RCC 7860 (cell line): ENCODE measurements around the gene PIGM.
A peak's percentile ranks its signal among the peaks of the same experiment; 100 is the strongest.
"Not testable (repeated sequence)": the region's sequence is repeated elsewhere in the genome, so short reads cannot be mapped to it uniquely, and the experiment has no call there.

ENCODE experiments used
- DNase-seq: peaks from one replicate; pipeline ENCODE4 v3.0.0-alpha.2; 2015; ENCODE audit warnings: low spot score
- FAIRE-seq: peaks from 2 replicates; lab custom pipeline; 2012; peaks lifted over from hg19 to GRCh38; lab: Jason Lieb, UNC

The PIGM gene

DNA sequence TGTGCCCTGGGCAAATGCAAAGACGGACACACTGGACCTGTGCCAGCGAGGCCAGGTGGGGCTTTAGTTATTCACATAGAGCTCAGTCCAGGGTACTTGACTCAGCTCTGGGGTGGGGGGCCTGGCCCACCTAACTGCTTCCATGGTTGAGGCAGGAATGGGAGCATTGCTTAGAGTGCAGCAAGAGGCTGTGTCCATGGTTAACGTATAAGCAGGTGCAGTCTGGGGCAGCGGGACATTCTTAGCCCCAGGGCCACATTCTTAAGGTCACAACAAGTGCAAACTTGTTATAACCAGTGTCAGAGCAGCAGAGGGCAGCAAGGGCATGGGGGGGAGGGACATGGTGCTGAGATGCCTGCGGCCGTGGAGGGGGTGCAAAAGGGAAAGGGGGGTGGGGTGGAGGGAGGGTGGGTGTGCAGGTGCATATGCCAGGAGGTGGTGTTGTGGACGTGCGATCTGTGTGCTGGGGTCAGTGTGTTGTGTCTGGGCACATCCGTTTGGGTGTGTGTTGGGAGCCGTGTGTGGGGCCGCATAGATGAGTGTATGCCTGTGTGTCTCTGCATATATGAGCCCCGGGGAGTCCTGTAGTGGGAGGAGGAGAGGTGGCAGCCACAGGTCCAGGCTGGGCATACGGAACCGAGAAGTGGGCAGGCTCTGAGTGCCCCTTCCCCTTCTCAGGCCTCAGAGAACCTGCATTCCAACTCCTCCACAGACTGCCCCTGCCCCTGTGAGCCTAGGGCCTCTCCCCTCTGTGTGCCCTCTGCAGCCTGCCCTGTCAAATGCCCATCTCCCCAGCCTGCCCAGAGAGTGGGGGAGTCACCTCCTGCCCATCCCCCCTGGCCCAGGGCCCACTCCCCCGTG lies 29.8 kb upstream of the PIGM start:
- no peak for FAIRE-seq

GRCh38 chr1:160058087-160058486 lies 26.3 kb upstream of the PIGM start:
- DNase-seq (no peak), FAIRE-seq (no peak)

More for the DNA sequence above, 29.8 kb upstream of the PIGM start:
- no peak for DNase-seq

DNA sequence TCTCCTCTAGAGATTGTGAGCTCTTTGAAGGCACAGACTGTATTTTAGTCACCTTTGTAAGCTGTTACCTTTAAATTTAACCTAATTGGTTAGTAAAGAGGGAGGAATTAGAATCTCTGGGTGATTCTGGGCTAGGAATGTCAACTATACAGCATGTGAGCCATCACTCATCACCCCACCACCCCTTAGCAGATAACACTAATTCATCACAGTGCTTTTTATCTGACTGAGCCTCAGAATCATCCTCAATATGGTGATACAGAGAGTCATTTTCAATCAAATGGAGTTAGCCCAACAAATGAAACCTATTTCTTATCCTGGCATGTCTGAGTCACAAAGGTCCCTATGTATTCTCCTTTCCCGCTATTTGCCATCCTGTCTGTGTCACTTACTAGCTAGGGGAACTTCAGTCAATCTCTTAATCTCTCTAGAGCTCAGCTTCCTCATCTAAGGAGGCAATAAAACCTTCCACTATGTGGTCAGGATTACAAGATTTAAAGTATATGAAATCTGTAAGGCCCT lies 24.9 kb upstream of the PIGM start:
- no peak for DNase-seq
- FAIRE-seq, result no peak

DNA sequence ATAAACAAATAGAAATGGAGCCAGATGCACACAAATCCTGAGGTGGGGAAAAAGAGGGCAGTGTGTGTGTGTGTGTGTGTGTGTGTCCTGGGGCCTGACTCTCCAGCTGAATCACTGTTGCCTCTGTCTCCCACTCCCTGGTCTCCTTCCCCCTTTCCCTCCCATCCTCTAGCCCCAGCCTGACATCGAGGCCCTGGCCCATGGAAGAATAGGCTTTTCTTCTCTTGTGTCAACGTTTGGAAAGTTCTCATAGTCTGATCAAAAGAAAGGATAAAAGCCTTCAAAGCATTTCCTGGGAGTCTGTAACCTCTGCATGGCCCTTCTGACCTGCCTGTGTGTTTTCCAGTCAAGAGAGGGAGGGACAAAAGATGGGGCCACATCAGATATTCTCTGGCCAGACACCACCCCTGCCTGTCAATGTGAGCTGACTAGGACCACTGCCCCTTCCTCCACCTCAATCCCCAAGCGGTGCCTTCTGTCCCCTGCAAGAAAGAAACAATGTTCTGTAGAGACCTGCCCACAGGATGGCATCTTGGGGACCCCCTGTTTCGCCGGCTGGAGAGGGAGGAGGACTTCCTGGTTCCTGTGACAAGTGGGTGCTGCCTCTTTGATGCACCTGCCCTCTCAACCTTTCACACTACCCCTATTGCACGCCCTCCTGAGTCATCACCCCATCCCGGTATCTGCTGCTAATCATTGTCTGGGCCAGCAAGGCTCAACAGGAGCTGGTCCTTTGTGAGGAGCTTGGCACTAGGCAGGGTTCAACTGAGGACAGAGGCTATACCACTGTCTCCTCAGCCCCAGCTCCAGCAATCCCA lies 22.0 kb upstream of the PIGM start:
- DNase-seq, result no peak
- FAIRE-seq, result no peak

GRCh38 chr1:160052936-160053335 lies 21.1 kb upstream of the PIGM start:
- no peak for DNase-seq
- FAIRE-seq, result no peak

GRCh38 chr1:160050619-160051018 lies 18.8 kb upstream of the PIGM start:
- DNase-seq (no peak), FAIRE-seq (no peak)

DNA sequence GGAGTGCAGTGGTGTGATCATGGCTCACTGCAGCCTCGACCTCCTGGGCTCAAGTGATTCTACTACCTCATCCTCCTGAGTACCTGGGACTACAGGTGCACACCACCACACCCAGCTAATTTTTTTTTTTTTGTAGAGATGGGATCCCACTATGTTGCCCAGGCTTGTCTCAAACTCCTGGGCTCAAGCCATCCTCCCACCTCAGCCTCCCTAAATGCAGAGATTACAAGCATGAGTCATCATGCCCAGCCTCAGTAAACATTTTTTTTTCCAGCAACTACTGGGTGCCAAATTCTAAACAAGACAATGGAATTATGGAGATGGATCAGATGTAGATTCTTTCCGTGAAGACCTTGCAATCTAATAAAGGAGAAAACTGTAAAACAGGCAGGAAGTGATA lies 18.4 kb upstream of the PIGM start:
- FAIRE-seq, DNase-seq: not testable (repeated sequence)

- DNase-seq, result no peak
- FAIRE-seq, result no peak
Measured at GRCh38 chr1:160049101-160049500, 17.3 kb upstream of the PIGM start.

DNA sequence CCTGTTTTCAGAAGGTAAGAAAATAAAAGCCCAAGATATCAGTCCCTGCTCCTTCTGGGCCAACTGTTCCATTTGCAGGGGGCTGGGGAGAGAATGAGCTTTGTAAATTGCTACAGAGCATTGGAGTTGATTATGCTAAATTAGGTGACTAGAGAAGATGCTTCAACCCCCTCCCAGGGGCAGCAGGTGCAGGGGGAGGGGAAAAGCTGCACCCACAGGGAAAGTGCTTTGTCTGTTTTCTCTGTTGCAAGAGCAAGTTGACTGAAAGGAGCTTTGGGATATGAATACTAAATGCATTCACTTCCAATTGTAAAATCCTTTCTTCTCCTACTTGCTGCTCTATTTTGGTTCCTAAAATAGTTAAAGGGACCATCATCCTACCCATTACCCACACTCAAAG lies 16.5 kb upstream of the PIGM start:
- no peak for DNase-seq
- no peak for FAIRE-seq

GRCh38 chr1:160047111-160047991 lies 15.6 kb upstream of the PIGM start:
- no peak for FAIRE-seq
- DNase-seq, result no peak

GRCh38 chr1:160046494-160047110 lies 14.8 kb upstream of the PIGM start:
- FAIRE-seq, result no peak
- no peak for DNase-seq

DNA sequence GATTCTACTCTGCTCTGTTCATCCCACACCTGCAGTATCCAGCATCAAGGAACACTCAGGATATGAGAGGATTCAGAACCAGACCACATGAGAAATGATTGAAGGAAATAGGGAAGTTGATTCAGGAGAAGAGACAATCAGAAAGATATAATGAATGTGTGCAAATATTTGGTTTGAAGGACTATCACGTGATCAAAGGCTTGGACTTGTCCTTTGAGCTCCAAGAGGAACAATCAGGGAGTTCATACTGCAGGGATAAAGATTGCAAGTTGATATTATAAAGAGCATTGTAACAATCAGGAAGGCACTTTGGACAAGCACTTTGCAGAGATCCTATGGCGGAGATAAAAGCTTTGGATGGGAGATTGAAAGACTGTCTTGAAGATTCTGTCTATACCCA lies 13.9 kb upstream of the PIGM start:
- DNase-seq, result no peak
- FAIRE-seq, result no peak

GRCh38 chr1:160043543-160043942 lies 11.8 kb upstream of the PIGM start:
- no peak for DNase-seq
- no peak for FAIRE-seq

- DNase-seq (no peak), FAIRE-seq (no peak)
Measured at GRCh38 chr1:160040476-160040875, 8.7 kb upstream of the PIGM start.

GRCh38 chr1:160032165-160032820 lies 503 bp upstream of the PIGM start:
- FAIRE-seq (no peak), DNase-seq (peak; percentile 18)

DNA sequence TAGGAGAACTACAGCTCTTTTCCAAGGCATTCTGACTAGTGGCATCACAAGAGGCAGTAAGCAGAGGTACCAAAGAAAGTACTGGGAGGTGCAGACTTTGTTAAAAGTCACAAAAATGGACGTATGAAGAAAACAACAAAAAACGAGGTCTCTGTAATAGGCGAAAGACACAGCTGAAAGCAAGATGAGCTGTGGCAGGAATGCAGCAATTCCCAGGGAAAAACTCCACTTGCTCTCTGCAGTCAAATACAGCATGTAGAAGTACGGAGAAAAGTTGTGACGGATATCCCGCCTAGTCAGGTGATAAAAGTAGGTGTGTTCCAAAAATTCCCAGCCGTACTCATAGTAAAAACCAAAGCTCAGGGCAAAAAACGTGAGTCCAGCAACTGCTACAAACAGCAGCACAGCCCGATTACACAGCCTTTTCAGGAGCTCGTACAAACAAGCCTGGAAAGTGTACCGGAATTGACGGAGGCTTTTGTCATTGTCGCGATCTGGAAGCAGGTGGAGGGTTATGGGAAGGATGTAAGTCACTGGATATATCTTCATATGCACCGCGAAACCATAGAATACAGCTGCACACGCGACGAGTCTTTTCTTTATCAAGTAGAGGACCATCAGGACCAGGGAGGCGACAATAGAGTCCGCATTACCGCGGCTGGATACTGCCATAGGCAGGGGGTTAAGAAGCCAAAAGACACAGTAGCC lies 979 bp downstream of the PIGM start:
- no peak for DNase-seq
- no peak for FAIRE-seq

GRCh38 chr1:160028426-160028825 lies 3.4 kb downstream of the PIGM start:
- FAIRE-seq, result no peak
- no peak for DNase-seq

GRCh38 chr1:160025314-160025713 lies 6.5 kb downstream of the PIGM start:
- DNase-seq (no peak), FAIRE-seq (no peak)

- no peak for FAIRE-seq
Measured at GRCh38 chr1:160024195-160024905, 7.4 kb downstream of the PIGM start.

More at GRCh38 chr1:160024195-160024905, 7.4 kb downstream of the PIGM start:
- DNase-seq, result no peak
